TTC549 (cell line): ENCODE measurements around the gene AKIRIN1.
"Not testable (repeated sequence)": the region's sequence is repeated elsewhere in the genome, so short reads cannot be mapped to it uniquely, and the experiment has no call there.

Experiments used
- FAIRE-seq: peaks from 2 replicates; lab custom pipeline; 2012; peaks lifted over from hg19 to GRCh38; lab: Jason Lieb, UNC

The AKIRIN1 gene

GRCh38 chr1:38997034-38997900 is 6.2 kb downstream of the AKIRIN1 start:
- FAIRE-seq, result no peak

- no peak for FAIRE-seq
These were observed 6.8 kb downstream of the AKIRIN1 start for GRCh38 chr1:38997901-38998190.

GRCh38 chr1:39001516-39002421 is 10.7 kb downstream of the AKIRIN1 start:
- FAIRE-seq, result no peak

GRCh38 chr1:39003281-39003680 is 12.2 kb downstream of the AKIRIN1 start:
- no peak for FAIRE-seq

GRCh38 chr1:39003794-39004193 is 12.7 kb downstream of the AKIRIN1 start:
- FAIRE-seq, result no peak

GRCh38 chr1:39006287-39006686 is 15.2 kb downstream of the AKIRIN1 start:
- no peak for FAIRE-seq

GRCh38 chr1:39006726-39007645 is 15.9 kb downstream of the AKIRIN1 start:
- FAIRE-seq, result no peak

GRCh38 chr1:39014956-39015355 is 23.9 kb downstream of the AKIRIN1 start:
- not testable (repeated sequence) for FAIRE-seq

- FAIRE-seq, result no peak
These were observed 25.6 kb downstream of the AKIRIN1 start for GRCh38 chr1:39016604-39017171.

- FAIRE-seq, result no peak
These were observed 26.2 kb downstream of the AKIRIN1 start for GRCh38 chr1:39017266-39017665.

- not testable (repeated sequence) for FAIRE-seq
These were observed 29.4 kb downstream of the AKIRIN1 start for GRCh38 chr1:39020494-39020893.

GRCh38 chr1:39021426-39021825 is 30.4 kb downstream of the AKIRIN1 start:
- FAIRE-seq, result no peak

- FAIRE-seq, result no peak
These were observed 32.1 kb downstream of the AKIRIN1 start for GRCh38 chr1:39023140-39023539.

GRCh38 chr1:39026051-39026865 is 35.2 kb downstream of the AKIRIN1 start, which contains the start of gene NDUFS5:
Gene NDUFS5 (plus strand): TSS chr1:39026350. CDS start chr1:39028725, 2,375 bp downstream.
- no peak for FAIRE-seq

- FAIRE-seq, result no peak
These were observed 35.9 kb downstream of the AKIRIN1 start for GRCh38 chr1:39026866-39027507.

GRCh38 chr1:39034114-39034654 is 43.1 kb downstream of the AKIRIN1 start:
- FAIRE-seq, result no peak

- no peak for FAIRE-seq
These were observed 45.6 kb downstream of the AKIRIN1 start for GRCh38 chr1:39036678-39037077.

GRCh38 chr1:39043513-39043912 is 52.4 kb downstream of the AKIRIN1 start:
- FAIRE-seq, result no peak

GRCh38 chr1:39044762-39045161 is 53.7 kb downstream of the AKIRIN1 start:
- no peak for FAIRE-seq

- no peak for FAIRE-seq
These were observed 54.2 kb downstream of the AKIRIN1 start for GRCh38 chr1:39045231-39045630.
